Measurements from ENCODE around the gene LRRC17.

DNA sequence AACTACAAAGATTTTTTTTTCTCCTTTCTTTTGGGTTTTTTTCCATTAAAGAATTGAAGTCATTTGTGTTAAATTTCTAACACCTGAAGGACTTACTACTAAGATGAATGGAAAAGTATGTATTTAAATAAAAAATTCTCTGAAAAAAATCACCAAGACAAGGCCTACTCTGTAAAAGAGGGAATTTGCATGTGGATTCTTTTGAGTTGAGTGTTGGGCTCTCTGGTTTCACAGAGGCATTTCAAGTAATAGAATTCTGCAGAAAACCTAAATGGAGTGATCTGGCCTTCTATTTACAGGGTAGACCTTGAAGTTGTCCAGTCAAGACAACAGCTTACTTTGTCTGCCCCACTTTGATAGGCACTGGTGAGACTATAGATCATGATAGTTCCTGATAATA is 4.1 kb downstream of the LRRC17 start:
- TF ChIP-seq CTCF (conservative IDR thresholded peaks at IDR 0.05; ENCODE audit: low read depth, low read length) (no peak), POLR2A (IDR thresholded peaks at IDR 0.05; ENCODE audit: low read depth, low read length) (no peak), RAD21 (IDR thresholded peaks at IDR 0.05; ENCODE audit: low read length) (no peak), RFX5 (IDR thresholded peaks at IDR 0.05; ENCODE audit: low read depth, low read length) (no peak), MXI1 (IDR thresholded peaks at IDR 0.05; ENCODE audit: borderline replicate concordance, low read depth, low read length) (no peak), MAZ (IDR thresholded peaks at IDR 0.05; ENCODE audit: borderline replicate concordance, low read depth, low read length) (no peak), RCOR1 (IDR thresholded peaks at IDR 0.05; ENCODE audit: insufficient replicate concordance, low read length) (no peak), USF2 (IDR thresholded peaks at IDR 0.05; ENCODE audit: low read depth, low read length) (no peak), BHLHE40 (IDR thresholded peaks at IDR 0.05; ENCODE audit: low read depth, low read length) (no peak), FOS (IDR thresholded peaks at IDR 0.05; ENCODE audit: low read depth, low read length) (no peak), CHD1 (IDR thresholded peaks at IDR 0.05; ENCODE audit: low read depth, low read length) (no peak), MAFK (IDR thresholded peaks at IDR 0.05; ENCODE audit: low read depth, low read length) (no peak)
- TF ChIP-seq, protein P1, sequence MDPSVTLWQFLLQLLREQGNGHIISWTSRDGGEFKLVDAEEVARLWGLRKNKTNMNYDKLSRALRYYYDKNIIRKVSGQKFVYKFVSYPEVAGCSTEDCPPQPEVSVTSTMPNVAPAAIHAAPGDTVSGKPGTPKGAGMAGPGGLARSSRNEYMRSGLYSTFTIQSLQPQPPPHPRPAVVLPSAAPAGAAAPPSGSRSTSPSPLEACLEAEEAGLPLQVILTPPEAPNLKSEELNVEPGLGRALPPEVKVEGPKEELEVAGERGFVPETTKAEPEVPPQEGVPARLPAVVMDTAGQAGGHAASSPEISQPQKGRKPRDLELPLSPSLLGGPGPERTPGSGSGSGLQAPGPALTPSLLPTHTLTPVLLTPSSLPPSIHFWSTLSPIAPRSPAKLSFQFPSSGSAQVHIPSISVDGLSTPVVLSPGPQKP (IDR thresholded peaks at IDR 0.05; ENCODE audit: borderline replicate concordance, low read depth, low read length) = no peak

All from IMR-90 (cell line).